ENCODE measurements around the gene KLHL26.

- TF ChIP-seq CTCF (IDR thresholded peaks at IDR 0.05), result no peak
- no peak for TF ChIP-seq POLR2A (IDR thresholded peaks at IDR 0.05)
These were observed 41.9 kb upstream of the KLHL26 start for GRCh38 chr19:18594824-18595373.

All from thyroid gland (tissue), 4 donors.